Peyer's patch (tissue), 4 donors: ENCODE measurements around the gene SULF2. TPM values are rescaled to one million over a fixed set of nuclear protein-coding genes. Genes with fewer than 3 reads are reported as not detected.

Experiments
- DNase-seq, 3 donors: peaks; one replicate each; pipeline ENCODE4 v3.0.0-alpha.2; 2017 to 2019
- H3K27ac ChIP-seq, 4 donors: fragments of 200-600 bp; sonication (generic); one replicate each; pipeline ENCODE4 v1.5.1; 2016 to 2019
- H3K27me3 ChIP-seq, 2 donors: fragments of 200-600 bp; sonication (generic); one replicate each; pipeline ENCODE4 v1.5.1; 2019
- H3K36me3 ChIP-seq, 3 donors: fragments of 200-600 bp; sonication (generic); one replicate each; pipeline ENCODE4 v1.5.1; 2016 to 2019
- H3K4me1 ChIP-seq, 4 donors: fragments of 200-600 bp; sonication (generic); one replicate each; pipeline ENCODE4 v1.5.1; 2016 to 2019
- H3K4me3 ChIP-seq, 4 donors: fragments of 200-600 bp; sonication (generic); 1 replicate in 3 of 4; 2 replicates in 1 of 4; pipeline ENCODE4 v1.5.1; 2016 to 2019; ENCODE audit warnings: mild to moderate bottlenecking in 1 of 4
- H3K9me3 ChIP-seq, 4 donors: fragments of 200-600 bp; sonication (generic); one replicate each; pipeline ENCODE4 v1.5.1; 2016 to 2019; ENCODE audit warnings: mild to moderate bottlenecking in 1 of 4
- CTCF ChIP-seq, 6 experiments: fragments of 450-650 bp in 4 of 6; fragments of 200-600 bp in 2 of 6; sonication (generic) in 1 of 6; IDR thresholded peaks; one replicate each; pipeline ENCODE4 v1.5.1; 2017 to 2019; ENCODE audit warnings: antibody characterized with exemption in 6 of 6, mild to moderate bottlenecking in 3 of 6, moderate library complexity in 1 of 6
- POLR2A ChIP-seq, 2 donors: fragments of 450-650 bp; IDR thresholded peaks; one replicate each; pipeline ENCODE4 v1.5.1; 2017; ENCODE audit warnings: antibody characterized with exemption in 2 of 2, mild to moderate bottlenecking in 2 of 2, moderate library complexity in 2 of 2
- total RNA-seq, 4 donors: library from RNA; depleted of rRNA; stranded (reverse); fragments of >200 nt; gene quantifications; one replicate each; pipeline ENCODE4 v1.1.0, GENCODE V29; 2016

The SULF2 gene
- total RNA-seq, 4 donors from 2014 or later = 32.4 to 168 (median 52.5) TPM

- TF ChIP-seq POLR2A (IDR thresholded peaks at IDR 0.05) (no peak), CTCF (IDR thresholded peaks at IDR 0.05) (no peak)
- Histone ChIP-seq H3K4me1 (no peaks in the 10 kb centered on the region), H3K27ac (no peak overlapping the region), H3K4me3 (no peak overlapping the region), H3K36me3 (no peaks in the 10 kb centered on the region), H3K27me3 (no peaks in the 10 kb centered on the region), H3K9me3 (no peaks in the 10 kb centered on the region)
- DNase-seq = no peak
These were observed 166.8 kb downstream of the SULF2 start for GRCh38 chr20:47618479-47618878.

- Histone ChIP-seq H3K4me1 (peaks cover 0 to 10% (median 5%) of the 10 kb centered on the region in 4 donors), H3K27ac (no peak overlapping the region), H3K9me3 (no peaks in the 10 kb centered on the region), H3K36me3 (no peaks in the 10 kb centered on the region), H3K4me3 (no peak overlapping the region), H3K27me3 (no peaks in the 10 kb centered on the region)
- no peak for TF ChIP-seq CTCF (IDR thresholded peaks at IDR 0.05)
- TF ChIP-seq POLR2A (IDR thresholded peaks at IDR 0.05) = no peak
- no peak for DNase-seq
These were observed 170.5 kb downstream of the SULF2 start for GRCh38 chr20:47614703-47615309.

GRCh38 chr20:47612670-47613069 is 172.6 kb downstream of the SULF2 start:
- Histone ChIP-seq H3K4me3 (no peak overlapping the region), H3K4me1 (peaks cover 0 to 11% (median 5%) of the 10 kb centered on the region in 4 donors), H3K27me3 (no peaks in the 10 kb centered on the region), H3K9me3 (no peaks in the 10 kb centered on the region), H3K27ac (no peak overlapping the region), H3K36me3 (no peaks in the 10 kb centered on the region)
- TF ChIP-seq POLR2A (IDR thresholded peaks at IDR 0.05) = no peak
- no peak for TF ChIP-seq CTCF (IDR thresholded peaks at IDR 0.05)
- DNase-seq = no peak

GRCh38 chr20:47611785-47612184 is 173.5 kb downstream of the SULF2 start:
- peaks cover 0 to 17% (median 5%) of the 10 kb centered on the region in 4 donors for H3K4me1 ChIP-seq
- DNase-seq = no peak
- H3K27ac ChIP-seq = no peak overlapping the region
- no peaks in the 10 kb centered on the region for H3K9me3 ChIP-seq
- no peak overlapping the region for H3K4me3 ChIP-seq
- H3K27me3 ChIP-seq = no peaks in the 10 kb centered on the region
- no peaks in the 10 kb centered on the region for H3K36me3 ChIP-seq
- TF ChIP-seq CTCF (IDR thresholded peaks at IDR 0.05) (no peak), POLR2A (IDR thresholded peaks at IDR 0.05) (no peak)

- DNase-seq = no peak
These were observed 174.4 kb downstream of the SULF2 start for GRCh38 chr20:47610945-47611250.

More at GRCh38 chr20:47610945-47611250, 174.4 kb downstream of the SULF2 start:
- peaks cover 0 to 22% (median 5%) of the 10 kb centered on the region in 4 donors for H3K4me1 ChIP-seq
- no peak overlapping the region for H3K4me3 ChIP-seq
- TF ChIP-seq CTCF (IDR thresholded peaks at IDR 0.05) (no peak), POLR2A (IDR thresholded peaks at IDR 0.05) (no peak)
- H3K9me3 ChIP-seq = no peaks in the 10 kb centered on the region
- no peaks in the 10 kb centered on the region for H3K27me3 ChIP-seq
- no peaks in the 10 kb centered on the region for H3K36me3 ChIP-seq
- H3K27ac ChIP-seq = peak overlapping the region in 2 of 4 donors; percentile 30 to 57
